Activated CD8-positive, alpha-beta T cell treated with anti-CD3 and anti-CD28 coated beads, Interleukin-2, amount 10 ng/mL, durations not matched to agents 7 days and 5 days (primary cell): ENCODE data around the gene TFAP2A. TPM values are rescaled to one million over a fixed set of nuclear protein-coding genes. Genes with fewer than 3 reads are reported as not detected.
A peak's percentile ranks its signal among the peaks of the same experiment; 100 is the strongest.

Experiments used
- ATAC-seq: fragments of 150-1000 bp; cut with Tn5 transposase; one replicate; pipeline ENCODE4 v1.10.0; 2021; ENCODE audit warnings: moderate library complexity
- CTCF ChIA-PET: fragments of 350-600 bp; sonication (Branson Sonifier 250); formaldehyde crosslinking; loops from one replicate; lab custom pipeline; 2021; ENCODE audit warnings: antibody characterized with exemption; lab: Charles Lee
- POLR2A ChIA-PET: fragments of 350-600 bp; sonication (Branson Sonifier 250); formaldehyde crosslinking; loops from one replicate; lab custom pipeline; 2021; ENCODE audit warnings: antibody characterized with exemption; lab: Charles Lee
- DNase-seq: peaks from one replicate; pipeline ENCODE4 v3.0.0-alpha.2; 2020
- H3K27ac Mint-ChIP-seq: one replicate; pipeline ENCODE4 v1.8.0; 2021; ENCODE audit warnings: mild to moderate bottlenecking, mixed read lengths
- H3K27me3 Mint-ChIP-seq: one replicate; pipeline ENCODE4 v1.8.0; 2021; ENCODE audit warnings: low read depth, mixed read lengths
- H3K36me3 Mint-ChIP-seq: one replicate; pipeline ENCODE4 v1.8.0; 2021; ENCODE audit warnings: low read depth, mixed read lengths
- H3K4me1 Mint-ChIP-seq: one replicate; pipeline ENCODE4 v1.8.0; 2021; ENCODE audit warnings: low read depth, mixed read lengths
- H3K4me3 Mint-ChIP-seq: one replicate; pipeline ENCODE4 v1.8.0; 2021; ENCODE audit warnings: mild to moderate bottlenecking, mixed read lengths
- H3K9me3 Mint-ChIP-seq: one replicate; pipeline ENCODE4 v1.8.0; 2022; ENCODE audit warnings: mixed read lengths; ENCODE audit not compliant: insufficient read depth
- total RNA-seq, 2 experiments: library from RNA; stranded (reverse); gene quantifications; one replicate each; pipeline ENCODE4 v1.2.3, GENCODE V29; 2021

TFAP2A gene
- total RNA-seq: not detected

DNA sequence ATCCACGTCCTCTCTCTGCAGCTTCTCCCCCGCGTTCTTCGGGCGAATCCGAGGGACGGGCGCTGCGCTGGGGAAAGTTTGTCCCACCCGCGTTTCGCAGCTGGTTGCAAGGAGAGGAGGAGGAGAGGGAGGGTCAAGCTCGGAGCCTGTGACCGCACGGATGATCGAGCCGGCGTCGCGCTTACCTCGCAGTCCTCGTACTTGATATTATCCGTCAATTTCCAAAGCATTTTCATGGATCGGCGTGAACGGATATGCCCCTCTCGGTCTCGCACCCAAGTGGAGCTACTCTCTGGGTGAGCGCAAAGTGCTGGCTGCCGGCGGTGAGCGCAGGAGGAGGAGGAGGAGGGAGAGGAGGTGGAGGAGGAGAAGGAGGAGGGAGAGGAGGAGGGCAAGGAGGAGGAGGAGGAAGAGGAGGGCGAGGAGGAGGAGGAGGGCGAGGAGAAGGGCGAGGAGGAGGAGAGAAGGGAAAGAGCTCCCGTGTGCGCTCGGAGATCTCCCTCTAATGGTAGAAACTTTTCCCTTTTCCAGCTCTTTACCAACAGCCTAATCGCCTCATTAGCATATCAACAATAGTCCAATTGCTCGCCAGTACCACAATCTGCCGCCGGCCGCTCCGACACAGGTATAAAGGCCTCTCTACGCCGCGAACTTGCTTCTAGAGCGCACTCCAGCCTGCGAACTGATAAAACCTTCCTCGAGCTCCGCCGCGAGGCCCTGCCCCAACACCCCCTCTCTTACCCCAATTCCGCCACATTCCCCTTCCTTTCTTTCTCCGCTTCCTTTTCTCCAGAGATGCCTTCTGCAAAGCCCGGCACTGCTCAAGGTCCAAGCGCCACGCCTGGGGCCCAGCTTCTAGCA is at the start of gene TFAP2A:
Gene TFAP2A (minus strand): TSS at position 319 of the 861 bp plus-strand sequence. CDS start 83 bp downstream, at position 236.
- peaks cover 90% of the 10 kb centered on the region for H3K27me3 Mint-ChIP-seq
- peak within 1 kb of the TSS; percentile 70 for H3K27ac Mint-ChIP-seq
- DNase-seq: no peak
- ATAC-seq: no peak
- H3K4me1 Mint-ChIP-seq: peaks cover 41% of the 10 kb centered on the region
- H3K4me3 Mint-ChIP-seq: peak within 1 kb of the TSS; percentile 73
- POLR2A ChIA-PET: interaction anchor here (0.7 to 1.6 kb wide), 2 partner anchors 11 to 30 kb away, joined by 3 to 4 read pairs; no protein-coding TSS in a partner anchor
- CTCF ChIA-PET: interaction anchor here (1.4 to 1.9 kb wide), 4 partner anchors 9 to 33 kb away, joined by 3 to 7 read pairs (median 4); no protein-coding TSS in a partner anchor
- peaks cover 46% of the 10 kb centered on the region for H3K36me3 Mint-ChIP-seq
- H3K9me3 Mint-ChIP-seq: peaks cover 8% of the 10 kb centered on the region

GRCh38 chr6:10463491-10464481 is 48.9 kb upstream of the TFAP2A start:
- ChIA-PET CTCF (interaction anchor here (2.7 kb wide), 1 partner anchor 14 kb away, joined by 8 read pairs; no protein-coding TSS in a partner anchor), POLR2A (no interaction called here)
- Mint-ChIP-seq H3K4me3 (no peak overlapping the region), H3K4me1 (no peaks in the 10 kb centered on the region), H3K9me3 (no peaks in the 10 kb centered on the region), H3K27ac (no peak overlapping the region), H3K36me3 (no peaks in the 10 kb centered on the region), H3K27me3 (no peaks in the 10 kb centered on the region)
- DNase-seq (no peak), ATAC-seq (no peak)

GRCh38 chr6:10463040-10463439 is 48.2 kb upstream of the TFAP2A start:
- ChIA-PET POLR2A (no interaction called here), CTCF (no interaction called here)
- H3K9me3 Mint-ChIP-seq: no peaks in the 10 kb centered on the region
- no peak for DNase-seq
- ATAC-seq: no peak
- no peak overlapping the region for H3K4me3 Mint-ChIP-seq
- H3K4me1 Mint-ChIP-seq: no peaks in the 10 kb centered on the region
- no peak overlapping the region for H3K27ac Mint-ChIP-seq
- peaks cover 3% of the 10 kb centered on the region for H3K27me3 Mint-ChIP-seq
- H3K36me3 Mint-ChIP-seq: no peaks in the 10 kb centered on the region

DNA sequence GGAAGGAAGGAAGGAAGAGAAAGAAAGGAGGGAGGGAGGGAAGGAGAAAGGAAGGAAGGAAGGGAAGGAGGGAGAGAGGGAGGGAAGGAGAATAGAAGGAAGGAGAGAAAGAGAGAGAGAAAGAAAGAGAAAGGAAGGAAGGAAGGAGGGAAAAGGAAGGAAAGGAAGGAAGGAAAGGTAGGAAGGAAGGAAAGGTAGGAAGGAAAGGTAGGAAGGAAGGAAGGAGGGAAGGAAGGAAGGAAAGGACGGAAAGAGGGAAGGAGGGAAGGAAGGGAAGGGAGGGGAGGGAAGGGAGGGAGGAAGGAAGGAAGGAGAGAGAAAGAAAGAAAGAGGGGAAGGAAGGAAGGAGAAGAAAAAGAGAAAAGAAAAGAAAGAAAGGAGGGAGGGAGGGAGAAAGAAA is 47.0 kb upstream of the TFAP2A start:
- ChIA-PET POLR2A (no interaction called here), CTCF (no interaction called here)
- ATAC-seq (no peak), DNase-seq (no peak)
- no peaks in the 10 kb centered on the region for H3K36me3 Mint-ChIP-seq
- H3K4me3 Mint-ChIP-seq: no peak overlapping the region
- H3K27me3 Mint-ChIP-seq: peaks cover 7% of the 10 kb centered on the region
- H3K4me1 Mint-ChIP-seq: no peaks in the 10 kb centered on the region
- H3K27ac Mint-ChIP-seq: no peak overlapping the region
- H3K9me3 Mint-ChIP-seq: no peaks in the 10 kb centered on the region

DNA sequence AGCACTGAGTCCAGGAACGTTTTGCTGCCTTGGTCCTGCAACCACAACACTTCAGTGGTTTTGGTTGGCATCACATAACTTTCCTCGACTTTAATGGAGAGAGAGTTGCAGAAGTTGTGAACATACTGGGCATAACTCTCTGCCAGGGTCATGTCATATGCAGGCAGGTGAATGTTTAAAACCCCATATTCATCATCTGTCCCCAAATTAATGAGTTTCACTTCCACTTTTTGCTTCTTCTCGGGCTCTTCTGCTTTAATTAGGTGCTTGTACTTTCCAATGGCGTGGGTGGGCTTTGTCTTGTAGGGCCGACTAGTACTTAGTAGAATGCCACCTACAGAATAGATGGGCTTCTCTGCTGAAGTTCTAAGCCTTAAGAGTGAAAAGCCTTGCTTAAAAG is 45.2 kb upstream of the TFAP2A start:
- ChIA-PET CTCF (no interaction called here), POLR2A (no interaction called here)
- Mint-ChIP-seq H3K9me3 (no peaks in the 10 kb centered on the region), H3K27me3 (peaks cover 9% of the 10 kb centered on the region), H3K4me3 (no peak overlapping the region), H3K27ac (no peak overlapping the region), H3K4me1 (no peaks in the 10 kb centered on the region), H3K36me3 (no peaks in the 10 kb centered on the region)
- no peak for ATAC-seq
- no peak for DNase-seq

GRCh38 chr6:10458287-10458686 is 43.4 kb upstream of the TFAP2A start:
- ATAC-seq (no peak), DNase-seq (no peak)
- ChIA-PET POLR2A (no interaction called here), CTCF (no interaction called here)
- no peaks in the 10 kb centered on the region for H3K4me1 Mint-ChIP-seq
- no peaks in the 10 kb centered on the region for H3K9me3 Mint-ChIP-seq
- no peak overlapping the region for H3K4me3 Mint-ChIP-seq
- H3K36me3 Mint-ChIP-seq: no peaks in the 10 kb centered on the region
- H3K27ac Mint-ChIP-seq: no peak overlapping the region
- peaks cover 9% of the 10 kb centered on the region for H3K27me3 Mint-ChIP-seq

GRCh38 chr6:10453596-10453995 is 38.7 kb upstream of the TFAP2A start:
- ATAC-seq (no peak), DNase-seq (no peak)
- Mint-ChIP-seq H3K27ac (no peak overlapping the region), H3K4me1 (no peaks in the 10 kb centered on the region), H3K36me3 (no peaks in the 10 kb centered on the region), H3K4me3 (no peak overlapping the region), H3K27me3 (peaks cover 9% of the 10 kb centered on the region), H3K9me3 (no peaks in the 10 kb centered on the region)
- ChIA-PET CTCF (no interaction called here), POLR2A (no interaction called here)

- DNase-seq (no peak), ATAC-seq (no peak)
- H3K27ac Mint-ChIP-seq: no peak overlapping the region
- peaks cover 2% of the 10 kb centered on the region for H3K27me3 Mint-ChIP-seq
- H3K9me3 Mint-ChIP-seq: no peaks in the 10 kb centered on the region
- CTCF ChIA-PET: no interaction called here
- POLR2A ChIA-PET: no interaction called here
- H3K4me1 Mint-ChIP-seq: no peaks in the 10 kb centered on the region
- no peak overlapping the region for H3K4me3 Mint-ChIP-seq
- H3K36me3 Mint-ChIP-seq: no peaks in the 10 kb centered on the region
These were observed 37.1 kb upstream of the TFAP2A start for GRCh38 chr6:10451828-10452509.

GRCh38 chr6:10451394-10451793 is 36.5 kb upstream of the TFAP2A start:
- Mint-ChIP-seq H3K4me3 (no peak overlapping the region), H3K4me1 (no peaks in the 10 kb centered on the region), H3K9me3 (no peaks in the 10 kb centered on the region), H3K36me3 (no peaks in the 10 kb centered on the region), H3K27me3 (peaks cover 2% of the 10 kb centered on the region), H3K27ac (no peak overlapping the region)
- no peak for ATAC-seq
- ChIA-PET CTCF (no interaction called here), POLR2A (no interaction called here)
- DNase-seq: no peak

GRCh38 chr6:10449751-10450150 is 34.9 kb upstream of the TFAP2A start:
- Mint-ChIP-seq H3K9me3 (no peaks in the 10 kb centered on the region), H3K4me3 (no peak overlapping the region), H3K27me3 (no peaks in the 10 kb centered on the region), H3K27ac (no peak overlapping the region), H3K4me1 (no peaks in the 10 kb centered on the region), H3K36me3 (no peaks in the 10 kb centered on the region)
- DNase-seq: no peak
- ChIA-PET POLR2A (no interaction called here), CTCF (no interaction called here)
- ATAC-seq: no peak

DNA sequence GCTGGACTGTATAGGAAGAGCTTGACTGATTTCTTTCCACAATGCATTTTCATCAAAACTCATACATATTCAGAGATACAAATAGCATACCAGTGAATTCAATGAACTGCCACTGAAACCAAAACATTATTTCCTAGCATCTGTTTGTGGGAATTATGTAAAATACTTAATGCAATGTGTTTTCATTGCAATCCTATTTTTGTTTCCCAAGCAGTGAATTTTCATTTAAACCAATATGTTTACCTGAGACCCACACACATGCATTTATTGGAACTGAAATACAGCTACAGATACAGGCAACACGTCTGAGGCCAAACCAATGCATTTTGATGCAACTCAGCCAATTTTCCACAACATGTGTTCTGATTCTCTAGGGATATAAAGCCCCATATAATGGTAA is 33.2 kb upstream of the TFAP2A start:
- DNase-seq: no peak
- Mint-ChIP-seq H3K27ac (no peak overlapping the region), H3K27me3 (no peaks in the 10 kb centered on the region), H3K36me3 (no peaks in the 10 kb centered on the region), H3K4me1 (no peaks in the 10 kb centered on the region), H3K9me3 (no peaks in the 10 kb centered on the region), H3K4me3 (no peak overlapping the region)
- ChIA-PET POLR2A (no interaction called here), CTCF (no interaction called here)
- no peak for ATAC-seq
